Calu3 (cell line): ENCODE measurements around the gene SRA1. TPM values are rescaled to one million over a fixed set of nuclear protein-coding genes. Genes with fewer than 3 reads are reported as not detected.
"Not testable (repeated sequence)": the region's sequence is repeated elsewhere in the genome, so short reads cannot be mapped to it uniquely, and the experiment has no call there.

Experiments used
- BruUV-seq: library from RNA; stranded (reverse); fragments of 400-500 nt; replicated peaks from 2 replicates; lab custom pipeline; 2021; lab: Mats Ljungman, UMichigan
- CTCF ChIA-PET: fragments of 300-600 bp; sonication (Branson Sonifier 250); formaldehyde crosslinking; loops from one replicate; lab custom pipeline; 2022; ENCODE audit warnings: antibody characterized with exemption; lab: Charles Lee
- DNase-seq: peaks from one replicate; pipeline ENCODE4 v3.0.0; 2022
- H3K27ac Mint-ChIP-seq: one replicate; pipeline ENCODE4 v1.8.0; 2022; ENCODE audit warnings: mixed read lengths; ENCODE audit not compliant: unreplicated experiment
- H3K27me3 Mint-ChIP-seq: one replicate; pipeline ENCODE4 v1.8.0; 2022; ENCODE audit warnings: mixed read lengths; ENCODE audit not compliant: unreplicated experiment
- H3K36me3 Mint-ChIP-seq: one replicate; pipeline ENCODE4 v1.8.0; 2022; ENCODE audit warnings: mild to moderate bottlenecking, moderate library complexity, mixed read lengths; ENCODE audit not compliant: insufficient read depth, unreplicated experiment
- H3K4me1 Mint-ChIP-seq: one replicate; pipeline ENCODE4 v1.8.0; 2022; ENCODE audit warnings: mild to moderate bottlenecking, low read depth, mixed read lengths; ENCODE audit not compliant: unreplicated experiment
- H3K4me3 Mint-ChIP-seq: one replicate; pipeline ENCODE4 v1.8.0; 2022; ENCODE audit warnings: mild to moderate bottlenecking, low read depth, moderate library complexity, mixed read lengths; ENCODE audit not compliant: unreplicated experiment
- H3K9me3 Mint-ChIP-seq: one replicate; pipeline ENCODE4 v1.8.0; 2022; ENCODE audit warnings: low read depth, mixed read lengths; ENCODE audit not compliant: unreplicated experiment
- intact Hi-C: fragments of 100-400 bp; cut with micrococcal nuclease; formaldehyde crosslinking; loops from one replicate; pipeline ENCODE4 v1.10.0; 2022; ENCODE audit not compliant: unreplicated experiment
- total RNA-seq: library from RNA; stranded (reverse); gene quantifications from 2 replicates; pipeline ENCODE4 v1.2.3, GENCODE V29; 2022
- TF ChIP-seq, protein P1 (sequence below): fragments of 200-600 bp; IDR thresholded peaks from one replicate; pipeline ENCODE4 v1.8.0; 2022; ENCODE audit warnings: antibody characterized with exemption; ENCODE audit not compliant: unreplicated experiment

SRA1 gene
- total RNA-seq, 1 experiment from 2014 or later: 33.0 TPM

DNA sequence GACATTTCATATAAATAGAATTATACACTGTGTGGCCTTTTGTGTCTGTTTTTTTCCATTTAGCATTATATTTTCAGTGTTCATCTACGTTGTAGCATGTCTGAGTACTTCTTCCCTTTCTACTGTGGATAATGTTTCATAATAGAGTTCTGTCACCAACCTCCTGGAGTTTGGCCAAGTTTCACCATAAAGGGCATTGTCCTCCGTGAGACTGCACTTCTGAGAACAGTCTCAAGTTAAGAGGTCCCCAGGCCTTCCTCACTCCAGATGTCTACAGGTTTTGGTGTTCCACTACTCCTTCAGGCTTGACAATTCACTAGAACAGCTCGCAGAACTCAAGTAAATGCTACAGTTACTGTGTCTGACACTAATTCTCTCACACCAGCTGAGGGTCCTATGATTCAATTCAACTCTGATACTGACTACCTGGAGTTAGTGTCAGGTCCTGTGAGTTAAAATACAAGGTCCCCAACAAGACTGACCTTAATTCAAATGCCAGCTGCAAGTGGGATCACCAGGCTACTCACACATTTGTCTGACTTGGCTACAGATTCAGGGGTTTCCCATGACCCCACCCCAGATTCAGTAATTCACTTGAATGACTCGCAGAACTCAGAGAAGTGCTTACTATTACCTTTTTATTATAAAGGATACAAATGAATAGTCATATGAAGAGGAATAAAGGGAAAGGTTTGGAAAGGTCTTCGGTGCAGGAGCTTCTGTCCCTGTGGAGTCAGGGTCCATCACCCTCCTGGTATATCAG is 38.4 kb upstream of the SRA1 start:
- no peak overlapping the region for H3K4me3 Mint-ChIP-seq
- TF ChIP-seq, protein P1, sequence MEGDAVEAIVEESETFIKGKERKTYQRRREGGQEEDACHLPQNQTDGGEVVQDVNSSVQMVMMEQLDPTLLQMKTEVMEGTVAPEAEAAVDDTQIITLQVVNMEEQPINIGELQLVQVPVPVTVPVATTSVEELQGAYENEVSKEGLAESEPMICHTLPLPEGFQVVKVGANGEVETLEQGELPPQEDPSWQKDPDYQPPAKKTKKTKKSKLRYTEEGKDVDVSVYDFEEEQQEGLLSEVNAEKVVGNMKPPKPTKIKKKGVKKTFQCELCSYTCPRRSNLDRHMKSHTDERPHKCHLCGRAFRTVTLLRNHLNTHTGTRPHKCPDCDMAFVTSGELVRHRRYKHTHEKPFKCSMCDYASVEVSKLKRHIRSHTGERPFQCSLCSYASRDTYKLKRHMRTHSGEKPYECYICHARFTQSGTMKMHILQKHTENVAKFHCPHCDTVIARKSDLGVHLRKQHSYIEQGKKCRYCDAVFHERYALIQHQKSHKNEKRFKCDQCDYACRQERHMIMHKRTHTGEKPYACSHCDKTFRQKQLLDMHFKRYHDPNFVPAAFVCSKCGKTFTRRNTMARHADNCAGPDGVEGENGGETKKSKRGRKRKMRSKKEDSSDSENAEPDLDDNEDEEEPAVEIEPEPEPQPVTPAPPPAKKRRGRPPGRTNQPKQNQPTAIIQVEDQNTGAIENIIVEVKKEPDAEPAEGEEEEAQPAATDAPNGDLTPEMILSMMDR: no peak
- no peaks in the 10 kb centered on the region for H3K36me3 Mint-ChIP-seq
- peak; percentile 63 for DNase-seq
- H3K9me3 Mint-ChIP-seq: no peaks in the 10 kb centered on the region
- H3K27ac Mint-ChIP-seq: peak overlapping the region; percentile 0
- CTCF ChIA-PET: interaction anchor here (0.7 to 1.0 kb wide), 3 partner anchors 14 to 223 kb away, joined by 3 to 5 read pairs (median 3); no protein-coding TSS in a partner anchor
- no peaks in the 10 kb centered on the region for H3K27me3 Mint-ChIP-seq
- intact Hi-C loops: no loop called here
- no TSS peak for BruUV-seq
- H3K4me1 Mint-ChIP-seq: peaks cover 15% of the 10 kb centered on the region

DNA sequence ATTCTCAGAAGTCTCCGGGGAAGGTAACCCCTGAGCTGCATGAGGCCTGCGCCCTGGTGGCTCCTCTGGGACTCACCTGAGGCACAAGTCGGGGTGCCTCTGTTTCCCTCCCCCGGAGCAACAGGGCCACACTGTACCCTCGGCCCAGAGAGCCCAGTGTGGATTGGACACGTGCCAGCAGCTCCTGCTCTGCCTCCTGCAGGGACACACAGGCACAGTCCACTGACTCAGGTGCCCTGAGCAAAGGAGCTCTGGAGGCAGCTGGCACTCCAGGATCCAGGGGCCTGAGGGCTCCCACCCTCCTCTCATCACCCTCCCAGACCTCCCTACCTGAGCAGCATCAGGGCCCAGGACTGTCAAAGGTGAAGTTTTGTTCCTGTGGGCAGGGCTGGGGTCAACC is 36.9 kb upstream of the SRA1 start:
- BruUV-seq: no TSS peak
- DNase-seq: no peak
- intact Hi-C loops: no loop called here

DNA sequence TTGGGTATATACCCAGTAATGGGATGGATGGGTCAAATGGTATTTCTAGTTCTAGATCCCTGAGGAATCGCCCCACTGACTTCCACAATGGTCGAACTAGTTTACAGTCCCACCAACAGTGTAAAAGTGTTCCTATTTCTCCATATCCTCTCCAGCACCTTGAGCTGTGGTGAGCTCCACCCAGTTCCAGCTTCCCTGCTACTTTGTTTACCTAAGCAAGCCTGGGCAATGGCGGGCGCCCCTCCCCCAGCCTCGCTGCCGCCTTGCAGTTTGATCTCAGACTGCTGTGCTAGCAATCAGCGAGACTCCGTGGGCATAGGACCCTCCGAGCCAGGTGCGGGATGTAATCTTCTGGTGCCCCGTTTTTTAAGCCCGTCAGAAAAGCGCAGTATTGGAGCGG is 35.8 kb upstream of the SRA1 start:
- H3K36me3 Mint-ChIP-seq, H3K27me3 Mint-ChIP-seq, H3K9me3 Mint-ChIP-seq, BruUV-seq, H3K27ac Mint-ChIP-seq, CTCF ChIA-PET, intact Hi-C loops: not testable (repeated sequence)
- peak; percentile 35 for DNase-seq
- peaks cover 15% of the 10 kb centered on the region for H3K4me1 Mint-ChIP-seq
- peak overlapping the region; percentile 68 for H3K4me3 Mint-ChIP-seq

More for the DNA sequence above, 36.9 kb upstream of the SRA1 start:
- CTCF ChIA-PET: no interaction called here
- no peak overlapping the region for H3K27ac Mint-ChIP-seq
- H3K4me1 Mint-ChIP-seq: peaks cover 15% of the 10 kb centered on the region
- no peaks in the 10 kb centered on the region for H3K36me3 Mint-ChIP-seq
- TF ChIP-seq, protein P1: no peak
- H3K4me3 Mint-ChIP-seq: peak overlapping the region; percentile 68
- no peaks in the 10 kb centered on the region for H3K9me3 Mint-ChIP-seq
- H3K27me3 Mint-ChIP-seq: no peaks in the 10 kb centered on the region

DNA sequence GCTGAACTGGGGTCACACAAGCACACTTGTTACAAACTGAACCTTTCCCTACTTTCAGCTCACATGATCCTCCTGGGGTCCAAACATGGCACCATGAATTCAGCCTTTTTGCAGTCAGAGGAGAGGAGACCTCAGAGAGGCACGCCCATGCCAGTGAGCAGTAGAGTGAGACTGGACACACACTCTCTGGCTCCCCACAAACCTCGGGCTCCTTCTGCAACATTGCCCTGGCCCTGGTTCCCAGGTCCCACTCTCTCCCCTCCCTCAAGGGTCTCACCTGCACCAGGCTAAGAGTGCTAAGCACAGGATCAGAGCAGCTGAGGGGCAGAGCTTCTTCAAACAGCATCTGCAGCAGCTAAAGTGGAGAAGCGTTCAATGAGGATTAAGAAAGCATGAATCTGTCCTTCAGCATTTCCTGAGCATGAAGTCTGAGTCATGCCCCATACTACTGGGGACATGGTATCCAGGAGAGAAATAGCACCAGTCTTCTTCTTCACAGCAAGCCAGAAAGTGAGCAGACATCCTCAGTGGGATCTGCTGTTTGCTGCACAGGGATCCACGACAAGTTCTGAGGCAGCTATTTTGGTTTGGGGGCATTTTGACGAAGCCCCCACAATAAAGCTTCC is 34.6 kb upstream of the SRA1 start:
- H3K27ac Mint-ChIP-seq: no peak overlapping the region
- TF ChIP-seq, protein P1: no peak
- peaks cover 15% of the 10 kb centered on the region for H3K4me1 Mint-ChIP-seq
- BruUV-seq: no TSS peak
- H3K36me3 Mint-ChIP-seq: no peaks in the 10 kb centered on the region
- CTCF ChIA-PET: interaction anchor here (0.6 to 0.9 kb wide), 2 partner anchors 18 to 78 kb away, joined by 3 to 4 read pairs; no protein-coding TSS in a partner anchor
- intact Hi-C loops: no loop called here
- no peaks in the 10 kb centered on the region for H3K27me3 Mint-ChIP-seq
- H3K4me3 Mint-ChIP-seq: no peak overlapping the region
- no peak for DNase-seq
- H3K9me3 Mint-ChIP-seq: no peaks in the 10 kb centered on the region
